DLD1 (cell line): Measurements from ENCODE around the gene FSTL5.

Experiments used
- in situ Hi-C: cut with HindIII; loops from 2 replicates; pipeline ENCODE4 v1.10.0; 2017; ENCODE audit warnings: low sequenced_read_pairs

Gene FSTL5

DNA sequence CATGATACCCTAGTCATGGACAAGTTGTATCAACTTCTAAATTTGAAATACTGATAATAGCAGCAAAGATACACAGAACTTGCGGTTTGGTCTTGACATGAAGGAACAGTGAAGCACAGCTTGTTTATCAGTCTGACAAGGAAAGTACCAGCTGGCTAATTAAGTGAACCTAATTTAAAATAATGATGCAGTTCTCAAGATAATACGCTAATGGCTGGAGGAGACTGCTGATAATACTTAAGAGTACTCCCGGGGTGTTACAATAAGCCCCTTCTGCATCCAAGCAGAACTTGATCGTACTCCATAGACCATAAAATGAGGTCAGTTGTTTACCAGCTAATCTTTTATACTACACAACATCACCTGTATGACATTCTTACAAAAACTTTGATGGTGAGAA, 697.5 kb downstream of the FSTL5 start:
- in situ Hi-C loops: no loop called here

DNA sequence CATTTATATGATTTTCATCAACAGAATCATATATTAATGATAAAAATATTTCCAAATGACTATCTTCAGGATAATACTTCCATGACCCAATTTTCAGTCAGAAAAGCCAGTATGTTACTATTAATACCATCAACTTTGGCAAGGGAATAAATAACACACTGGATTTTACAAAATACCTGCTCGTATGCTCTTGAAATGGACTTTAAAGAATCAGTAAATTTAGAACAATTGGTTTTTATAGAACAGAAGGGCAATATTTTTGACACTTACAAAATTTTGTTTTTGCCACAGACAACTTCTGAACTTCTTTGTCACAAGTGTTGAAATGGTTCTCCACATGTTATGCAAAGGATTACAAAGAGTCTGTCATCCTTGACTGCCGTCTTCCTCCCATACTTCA, 700.4 kb downstream of the FSTL5 start:
- in situ Hi-C loops: no loop called here

DNA sequence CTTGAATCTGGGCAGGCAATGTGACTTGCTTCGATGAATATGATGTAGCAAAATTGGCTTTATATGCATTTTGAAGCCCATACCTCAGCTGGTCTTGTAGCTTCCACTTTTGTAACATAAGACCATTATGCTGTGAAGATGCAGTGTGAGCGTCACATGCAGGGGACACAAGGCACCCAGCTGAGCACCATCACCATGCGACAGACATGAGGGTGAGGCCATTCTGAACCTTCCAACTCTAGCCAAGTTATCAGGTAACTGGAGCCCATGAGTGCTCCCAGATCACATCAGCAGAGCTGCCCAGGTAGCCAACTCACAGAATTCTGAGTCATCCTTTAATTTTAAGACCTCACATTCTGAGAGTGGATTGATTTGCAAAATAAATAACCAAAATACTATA, 705.9 kb downstream of the FSTL5 start:
- in situ Hi-C loops: no loop called here

DNA sequence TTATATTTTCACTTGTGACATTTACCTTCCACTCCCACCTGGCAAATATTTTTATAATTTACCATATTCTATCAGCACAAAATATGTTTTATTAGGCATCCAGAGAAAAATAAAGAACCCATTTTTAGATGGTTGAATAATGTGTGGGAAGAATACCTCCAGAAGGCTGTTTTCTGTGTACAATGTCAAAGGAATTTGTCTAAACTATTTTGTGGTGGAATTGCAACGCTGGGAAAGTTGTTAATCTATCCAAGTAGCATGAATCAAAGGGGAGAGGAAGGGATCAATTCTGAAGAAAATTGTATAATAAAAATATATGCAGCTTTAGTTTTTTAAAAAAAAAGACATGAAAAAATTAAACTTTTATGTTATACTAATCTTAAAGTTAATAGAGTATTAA, 706.5 kb downstream of the FSTL5 start:
- in situ Hi-C loops: no loop called here

DNA sequence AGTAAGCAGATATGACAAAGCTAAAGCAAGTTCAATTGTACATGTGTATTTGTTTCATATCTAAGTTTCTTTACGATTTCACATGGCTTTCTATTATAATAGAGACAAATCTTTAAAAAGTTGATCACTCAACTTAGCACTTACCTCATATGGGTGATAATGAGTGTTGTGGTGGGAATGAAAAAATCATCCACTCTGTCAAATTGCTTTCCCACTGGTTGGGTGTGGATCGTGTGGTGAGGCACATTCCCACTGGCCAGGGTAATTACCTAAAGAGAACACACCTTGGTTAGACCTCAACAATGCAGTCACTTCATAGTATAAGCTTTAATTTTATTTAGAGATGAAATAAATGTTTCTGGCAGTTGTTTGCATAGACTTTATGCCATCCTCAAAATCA, 708.9 kb downstream of the FSTL5 start:
- in situ Hi-C loops: no loop called here

DNA sequence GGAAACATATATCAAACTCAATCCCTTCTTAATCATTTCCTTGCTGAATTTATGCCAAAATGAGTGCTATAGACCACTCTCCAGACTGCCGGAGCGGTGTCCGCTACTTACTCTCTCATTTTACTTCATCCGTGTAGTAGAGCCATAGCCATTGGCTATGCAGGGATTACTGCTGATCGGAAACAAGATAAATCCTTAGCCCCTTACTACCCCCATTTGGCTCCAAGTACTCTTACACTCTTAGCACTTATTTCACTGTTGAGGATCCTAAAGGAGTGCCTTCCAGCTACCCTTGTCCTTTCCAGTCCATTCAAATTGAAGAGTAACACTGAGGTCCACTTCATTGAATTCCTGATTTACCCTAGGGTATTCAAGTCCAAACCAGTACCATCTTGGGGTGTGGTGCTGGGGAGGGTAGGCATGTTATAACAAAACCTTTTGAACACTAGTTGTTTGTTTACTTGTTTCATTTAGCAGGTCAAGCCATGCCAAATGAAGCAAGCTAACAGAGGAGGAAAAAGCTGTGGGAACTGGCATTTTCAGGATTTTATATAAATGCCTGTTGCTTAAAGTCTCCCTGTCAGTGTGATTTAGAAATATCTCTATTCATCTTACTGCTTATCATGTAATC, 715.1 kb downstream of the FSTL5 start:
- in situ Hi-C loops: no loop called here

DNA sequence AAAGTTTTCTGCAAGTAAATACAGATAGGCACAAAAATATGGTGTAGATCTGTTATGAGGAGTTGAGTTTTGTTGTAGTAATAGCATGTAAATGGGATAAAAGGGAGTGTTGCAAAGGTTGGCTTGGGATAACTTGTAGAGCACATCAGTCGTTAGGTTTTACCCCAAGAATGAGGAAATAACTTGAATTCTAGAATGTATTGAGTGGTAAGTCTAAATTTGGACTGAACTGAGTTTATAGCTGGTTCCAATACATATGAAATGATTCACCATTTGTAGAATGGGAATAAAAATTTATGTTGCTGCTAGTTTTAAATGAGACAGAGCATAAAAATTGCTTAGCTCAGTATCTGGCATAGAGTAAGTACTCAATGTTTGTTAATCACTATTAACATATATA, 719.2 kb downstream of the FSTL5 start:
- in situ Hi-C loops: no loop called here

DNA sequence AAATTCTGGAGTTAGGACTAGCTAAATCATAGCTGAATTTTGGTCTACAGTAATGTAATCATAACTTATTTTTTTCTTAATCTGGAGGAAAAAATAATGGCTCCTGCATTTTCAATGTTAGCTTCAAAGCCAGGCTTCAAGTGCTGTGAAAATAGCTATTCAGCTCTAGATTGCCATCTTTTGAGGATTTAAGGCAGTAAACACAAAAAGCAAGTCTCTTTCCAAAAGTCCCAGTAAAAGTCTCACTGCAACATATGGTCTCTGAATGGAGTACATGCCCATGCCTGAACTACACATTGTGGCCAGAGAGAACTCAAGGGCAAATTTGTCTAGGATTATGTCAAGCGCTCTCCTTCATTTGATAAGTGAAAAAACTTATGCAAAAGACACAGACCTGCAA, 720.9 kb downstream of the FSTL5 start:
- in situ Hi-C loops: no loop called here

DNA sequence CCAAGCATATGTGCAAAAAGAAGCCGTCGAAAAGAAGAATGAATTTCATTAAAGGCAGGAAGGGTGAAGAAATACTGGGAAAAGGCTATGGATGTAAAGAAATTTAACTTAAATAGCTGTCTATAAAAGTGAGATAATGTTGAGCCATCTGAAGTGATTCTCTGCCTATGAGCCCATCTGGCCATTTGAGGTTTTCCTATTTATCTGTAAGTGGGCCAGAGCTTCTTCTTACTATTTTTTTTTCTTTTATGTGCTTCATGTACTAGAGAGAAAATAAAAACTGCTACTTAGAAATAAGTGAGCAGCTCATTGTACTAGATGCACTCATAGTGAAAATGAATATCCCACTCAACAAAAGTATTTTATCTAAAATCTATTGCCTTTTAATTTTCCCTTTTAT, 725.7 kb downstream of the FSTL5 start:
- in situ Hi-C loops: no loop called here

DNA sequence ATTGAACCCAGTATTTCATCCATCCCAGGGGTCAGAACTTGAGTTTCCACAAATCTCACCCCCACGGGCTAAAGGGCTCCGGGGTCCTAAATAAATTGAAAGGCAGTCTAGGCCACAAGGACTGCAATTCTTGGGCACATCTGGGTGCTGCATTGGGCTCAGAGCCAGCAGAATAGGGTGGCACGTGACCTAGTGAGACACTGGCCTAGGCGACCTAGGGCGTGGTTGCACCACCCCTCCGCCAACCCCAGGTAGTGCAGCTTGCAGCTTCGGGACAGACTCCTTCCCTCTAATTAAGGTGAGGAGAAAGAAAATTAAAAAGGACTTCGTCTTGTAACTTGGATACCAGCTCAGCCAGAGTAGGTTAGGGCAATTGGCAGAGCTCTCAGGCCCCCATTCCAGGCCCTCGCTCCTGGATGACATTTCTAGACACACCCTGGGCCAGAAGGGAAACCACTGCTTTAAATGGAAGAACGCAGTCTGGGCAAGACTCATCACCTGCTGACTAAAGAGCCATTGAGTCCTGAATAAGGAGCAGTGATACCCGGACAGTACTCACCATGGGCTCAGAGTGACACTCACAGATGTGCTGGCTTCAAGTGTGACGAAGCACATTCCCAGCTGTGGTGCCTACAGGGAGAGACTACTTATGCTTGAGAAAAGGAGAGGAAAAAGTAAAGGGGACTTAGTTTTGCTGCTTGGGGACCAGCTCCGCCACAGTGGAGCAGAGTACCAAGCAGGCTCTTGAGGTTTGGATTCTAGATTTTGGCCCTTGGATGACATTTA, 735.4 kb downstream of the FSTL5 start:
- in situ Hi-C loops: no loop called here

DNA sequence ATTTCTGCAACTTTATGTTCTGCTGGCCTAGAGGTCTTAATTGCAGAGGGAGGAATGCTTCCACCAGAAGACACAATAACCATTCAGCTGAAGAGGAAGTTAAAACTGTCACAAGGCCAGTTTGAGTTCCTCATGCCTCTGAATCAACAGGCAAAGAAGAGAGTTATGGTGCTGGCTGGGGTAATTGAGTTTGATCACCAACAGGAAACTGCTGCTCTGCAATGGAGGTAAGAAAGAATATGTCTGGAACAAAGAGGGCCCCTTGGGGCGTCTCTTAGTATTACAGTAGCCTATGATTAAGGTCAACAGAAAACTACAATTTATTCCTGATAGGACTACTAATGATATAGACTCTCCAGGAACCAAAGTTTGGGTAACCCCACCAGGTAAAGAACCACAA, 744.0 kb downstream of the FSTL5 start:
- in situ Hi-C loops: no loop called here

DNA sequence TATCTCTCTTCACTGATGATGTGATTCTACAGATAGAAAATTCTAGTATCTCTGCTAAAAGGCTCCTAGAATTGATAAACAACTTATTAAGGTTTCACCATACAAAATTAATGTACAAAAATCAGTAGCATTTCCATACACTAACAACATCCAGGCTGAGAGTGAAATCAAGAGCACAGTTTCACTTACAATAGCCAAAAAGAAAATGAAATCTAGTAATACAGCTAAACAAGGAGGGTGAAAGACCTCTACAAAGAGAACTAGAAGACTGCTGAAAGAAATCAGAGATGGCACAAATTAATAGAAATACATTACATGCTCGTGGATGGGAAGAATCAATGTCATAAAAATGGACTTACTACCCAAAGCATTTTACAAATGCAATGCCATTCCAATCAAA, 751.9 kb downstream of the FSTL5 start:
- in situ Hi-C loops: no loop called here

DNA sequence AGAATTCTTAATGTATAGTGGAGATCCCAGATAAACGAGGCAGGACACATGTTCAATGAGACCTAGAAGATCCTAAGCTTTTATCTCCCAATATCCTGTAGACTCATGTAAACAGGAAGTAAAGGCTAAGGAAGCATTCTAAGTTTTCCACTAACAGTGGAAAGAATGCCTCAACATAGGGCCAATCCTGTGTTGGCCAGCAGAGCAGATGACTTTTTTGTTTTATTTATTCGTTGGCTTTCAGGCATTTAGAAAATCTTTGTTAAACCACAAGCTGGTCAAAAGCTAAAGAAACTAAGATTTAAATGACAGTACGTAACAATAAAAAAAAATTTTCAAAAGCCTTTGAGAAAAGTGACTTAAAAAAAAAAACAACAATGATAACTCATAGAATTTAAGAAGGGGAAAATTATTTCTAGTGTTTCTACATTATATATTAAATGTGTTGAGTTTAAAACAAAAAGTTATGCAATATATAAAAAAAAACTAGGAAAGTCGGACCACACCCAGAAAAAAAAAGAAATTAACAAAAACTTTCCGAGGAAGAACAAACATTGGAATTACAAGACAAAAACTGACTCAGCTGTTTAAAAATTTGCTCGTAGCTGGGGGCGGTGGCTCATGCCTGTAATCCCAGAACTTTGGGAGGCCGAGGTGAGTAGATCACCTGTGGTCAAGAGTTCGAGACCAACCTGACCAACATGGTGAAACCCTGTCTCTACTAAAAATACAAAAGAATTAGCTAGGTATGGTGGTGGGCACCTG, 759.3 kb downstream of the FSTL5 start:
- in situ Hi-C loops: no loop called here

DNA sequence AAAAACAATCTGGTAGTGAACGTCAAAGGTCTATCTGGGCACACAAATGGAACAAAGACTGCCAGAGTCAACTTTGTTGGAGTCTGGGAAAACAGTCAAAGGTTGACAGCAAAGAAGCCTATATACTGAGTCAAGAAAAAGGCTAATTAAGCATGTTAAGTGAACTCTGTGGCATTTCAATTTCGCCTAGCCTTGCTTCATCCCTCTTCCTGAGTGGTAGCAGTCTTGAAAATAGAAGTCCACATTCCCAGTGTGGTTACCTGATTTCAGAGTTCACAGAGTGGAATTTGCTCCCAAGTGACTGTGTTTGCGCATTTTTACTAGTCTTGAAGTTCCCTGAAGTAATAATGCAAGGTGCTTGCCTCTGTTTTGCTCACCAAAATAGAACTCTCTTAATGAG, 760.0 kb downstream of the FSTL5 start:
- in situ Hi-C loops: no loop called here

DNA sequence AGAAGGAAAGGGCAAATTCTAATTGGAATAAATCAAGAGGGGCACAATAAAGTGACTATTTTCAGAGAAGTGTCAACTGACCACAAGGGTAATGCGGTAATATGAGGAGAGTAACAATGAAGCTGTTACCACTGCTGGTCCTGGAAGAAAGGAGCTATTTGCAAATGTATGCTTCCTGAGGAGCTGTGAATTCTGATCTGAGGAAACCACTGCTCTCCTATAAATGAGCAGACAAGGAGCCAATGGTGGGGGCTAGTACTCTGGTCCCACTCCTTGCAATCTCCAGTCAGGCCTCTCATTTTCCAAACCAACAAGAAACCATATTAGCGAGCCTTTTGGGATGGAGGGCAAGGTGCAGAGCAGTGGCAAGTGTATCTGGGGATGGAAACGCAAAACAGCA, 770.2 kb downstream of the FSTL5 start:
- in situ Hi-C loops: no loop called here

DNA sequence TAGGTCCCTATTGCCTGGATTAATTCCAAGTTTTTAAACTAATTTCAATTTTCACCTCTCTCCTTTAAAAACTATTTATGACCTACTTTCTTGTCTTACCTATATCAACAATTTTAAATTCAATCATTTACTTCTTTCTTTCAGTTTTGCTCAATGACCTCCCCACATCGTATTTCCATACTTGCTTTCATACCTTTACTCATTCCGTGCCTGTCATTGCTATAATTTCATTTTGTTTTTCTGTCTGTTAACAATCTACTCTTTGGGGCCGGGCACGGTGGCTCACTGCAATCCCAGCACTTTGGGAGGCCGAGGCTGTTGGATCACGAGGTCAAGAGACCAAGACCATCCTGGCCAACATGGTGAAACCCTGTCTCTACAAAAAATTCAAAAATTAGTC, 781.1 kb downstream of the FSTL5 start:
- in situ Hi-C loops: no loop called here

DNA sequence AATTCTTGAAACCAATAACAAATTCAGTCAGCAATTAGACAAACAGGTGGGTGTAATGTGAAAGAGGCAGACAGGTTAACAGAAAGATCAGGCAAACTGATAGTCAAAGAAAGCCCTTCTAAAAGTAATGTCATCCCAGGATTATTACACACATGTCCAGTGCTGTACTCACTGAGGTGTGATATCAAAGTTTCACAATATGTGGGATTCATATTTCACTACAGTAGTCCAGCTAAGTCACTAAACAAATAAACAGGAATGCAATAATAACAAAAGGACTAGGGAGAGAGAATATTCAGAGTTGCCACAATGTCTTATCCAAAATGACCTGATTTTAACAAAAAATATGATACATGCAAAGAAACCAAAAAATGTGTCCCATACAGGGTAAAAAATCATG, 787.5 kb downstream of the FSTL5 start:
- in situ Hi-C loops: no loop called here

DNA sequence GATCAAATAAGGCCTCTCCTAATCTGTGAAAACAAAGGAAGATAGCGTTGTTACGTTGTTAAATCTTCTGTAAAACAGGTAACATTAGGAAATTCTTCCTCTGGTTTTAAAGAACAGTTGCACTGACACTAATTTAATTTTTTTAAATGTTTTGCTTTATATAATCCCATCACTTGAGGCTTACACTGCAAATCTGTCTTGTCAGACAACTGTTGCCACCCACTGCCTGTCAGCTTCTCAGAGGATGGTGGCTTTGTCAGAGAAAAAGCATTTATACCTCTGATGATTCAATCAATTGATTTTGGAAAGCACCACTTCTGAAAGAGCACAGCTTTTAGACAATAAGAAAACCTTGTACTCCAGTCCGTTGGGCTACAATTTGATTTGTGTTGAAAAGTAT, 799.1 kb downstream of the FSTL5 start:
- in situ Hi-C loops: no loop called here

DNA sequence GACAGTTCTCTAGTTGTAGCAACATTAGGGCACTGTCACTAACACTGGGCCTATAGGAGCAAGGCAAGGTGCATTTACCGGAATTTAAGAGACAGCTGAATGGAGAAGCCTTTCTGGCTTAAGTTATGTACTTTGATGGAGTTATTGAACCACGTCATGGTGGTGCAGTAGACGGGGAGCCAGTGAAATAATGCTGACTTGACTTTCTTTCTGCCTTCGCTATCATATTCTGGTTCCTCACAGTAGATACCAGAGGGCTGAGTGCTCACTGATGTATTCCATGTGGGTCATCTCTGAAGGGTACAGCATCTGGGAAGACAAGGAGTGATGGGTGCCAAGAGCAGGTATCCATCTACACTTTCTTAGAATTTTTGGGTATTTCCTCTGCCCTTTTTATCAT, 802.8 kb downstream of the FSTL5 start:
- in situ Hi-C loops: no loop called here

DNA sequence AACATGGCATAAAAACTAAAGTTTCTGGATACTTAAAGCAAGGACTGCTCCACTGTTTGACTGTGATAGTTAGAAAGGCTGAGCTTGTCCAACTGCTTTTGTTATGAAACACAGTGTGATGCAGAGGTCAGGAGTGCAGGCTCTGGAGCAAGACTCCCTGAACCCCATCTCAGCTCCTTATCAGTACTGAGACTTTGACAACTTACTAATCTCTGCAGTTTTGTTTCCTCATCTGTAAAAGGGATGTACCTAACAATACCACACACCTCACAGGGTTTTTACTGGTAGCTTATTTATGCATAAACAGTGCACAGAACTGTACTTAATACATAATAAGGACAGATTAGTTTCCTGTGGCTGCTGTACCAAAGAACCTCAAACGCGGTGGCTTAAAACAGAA, 804.3 kb downstream of the FSTL5 start:
- in situ Hi-C loops: no loop called here

DNA sequence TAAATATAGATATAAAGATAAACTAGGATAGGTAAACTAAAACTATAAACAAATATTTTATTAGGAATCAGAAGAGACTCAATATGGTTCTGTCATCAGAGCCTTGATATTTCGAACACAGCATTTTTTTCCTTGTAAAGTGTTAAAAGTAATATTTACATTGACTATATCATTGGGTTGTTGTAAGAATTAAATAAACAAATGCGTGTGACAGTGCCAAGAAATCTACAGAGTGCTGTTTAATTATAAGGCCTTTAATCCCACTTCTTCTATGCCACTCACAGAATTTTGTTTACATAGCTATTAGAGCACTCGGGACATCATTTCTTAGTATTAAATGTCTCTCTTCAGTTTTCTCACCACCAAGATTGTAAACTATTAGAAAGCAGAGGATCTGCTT, 807.4 kb downstream of the FSTL5 start:
- in situ Hi-C loops: no loop called here

DNA sequence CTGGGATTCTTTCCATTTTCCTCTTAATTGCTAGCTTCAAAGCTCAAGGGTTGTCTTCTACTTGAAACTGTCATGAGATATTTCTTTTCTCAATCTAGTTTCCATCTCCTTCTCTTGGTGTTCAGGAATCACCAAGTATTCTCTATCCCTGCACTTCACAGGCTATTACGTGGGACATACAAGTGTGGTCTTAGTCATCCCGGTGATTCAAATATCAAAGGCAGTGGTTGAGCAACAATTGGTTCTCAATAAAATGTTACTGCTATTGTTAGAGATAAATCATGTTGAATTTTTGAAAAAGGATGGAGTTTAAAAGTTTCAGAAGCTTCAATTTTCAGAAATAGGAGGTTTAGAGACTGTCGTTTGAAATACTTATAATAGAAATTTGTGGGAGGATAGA, 812.9 kb downstream of the FSTL5 start:
- in situ Hi-C loops: no loop called here
